ENCODE measurements around the gene OR6M1. TPM values are rescaled to one million over a fixed set of nuclear protein-coding genes. Genes with fewer than 3 reads are reported as not detected.

Gene OR6M1
- total RNA-seq, 1 experiment from 2014 or later: not detected

DNA sequence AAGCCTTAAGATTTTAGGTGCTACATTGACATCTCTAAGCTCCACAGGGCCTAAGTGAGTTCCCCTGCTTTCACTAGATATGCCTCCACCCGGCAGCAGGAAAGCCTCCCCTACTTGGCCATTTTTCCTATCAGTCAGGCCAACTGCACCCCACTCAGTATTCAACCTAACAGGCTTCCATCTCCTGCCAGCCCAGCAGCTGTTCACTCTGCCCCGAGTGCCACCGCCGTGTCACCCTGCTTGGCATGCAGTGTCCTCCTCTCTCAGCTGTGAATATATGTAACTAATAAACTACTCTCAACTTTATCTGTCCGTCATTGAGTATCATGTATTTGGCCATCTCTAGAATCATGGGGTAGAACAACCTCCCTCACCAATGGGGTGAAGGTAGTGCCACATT is 9.0 kb upstream of the OR6M1 start:
- intact Hi-C loops (cut with micrococcal nuclease; ENCODE audit: unreplicated experiment) (no loop called here), in situ Hi-C loops (cut with HindIII; ENCODE audit: low pct_unique_long_range_greater_than_20kb, low sequenced_read_pairs) (no loop called here)
- Histone ChIP-seq H3K4me1 (ENCODE audit: control insufficient read depth, insufficient read depth, low read length) (no peaks in the 10 kb centered on the region), H3K4me3 (ENCODE audit: low read depth in 2 of 2, low read length in 2 of 2) (no peak overlapping the region), H3K36me3 (ENCODE audit: control insufficient read depth, insufficient read depth, low read length) (no peaks in the 10 kb centered on the region), H3K9me3 (ENCODE audit: control insufficient read depth, insufficient read depth, low read depth, low read length) (no peaks in the 10 kb centered on the region), H3K27ac (ENCODE audit: low read length) (no peak overlapping the region), H3K27me3 (ENCODE audit: control insufficient read depth, insufficient read depth, low read length) (no peaks in the 10 kb centered on the region)
- no TSS peak for BruUV-seq (replicated peaks)
- CTCF ChIA-PET: no interaction called here
- DNase-seq (ENCODE audit: low read depth, low spot score) (no peak), ATAC-seq (no peak)
- TF ChIP-seq TCF7L2 (IDR thresholded peaks at IDR 0.05; ENCODE audit: low read depth, low read length) (no peak), POLR2AphosphoS5 (IDR thresholded peaks at IDR 0.05; ENCODE audit: low read depth, low read length) (no peak), SIN3A (IDR thresholded peaks at IDR 0.05; ENCODE audit: borderline replicate concordance, insufficient read depth, low read depth, low read length) (no peak)
- TF ChIP-seq, protein P1, sequence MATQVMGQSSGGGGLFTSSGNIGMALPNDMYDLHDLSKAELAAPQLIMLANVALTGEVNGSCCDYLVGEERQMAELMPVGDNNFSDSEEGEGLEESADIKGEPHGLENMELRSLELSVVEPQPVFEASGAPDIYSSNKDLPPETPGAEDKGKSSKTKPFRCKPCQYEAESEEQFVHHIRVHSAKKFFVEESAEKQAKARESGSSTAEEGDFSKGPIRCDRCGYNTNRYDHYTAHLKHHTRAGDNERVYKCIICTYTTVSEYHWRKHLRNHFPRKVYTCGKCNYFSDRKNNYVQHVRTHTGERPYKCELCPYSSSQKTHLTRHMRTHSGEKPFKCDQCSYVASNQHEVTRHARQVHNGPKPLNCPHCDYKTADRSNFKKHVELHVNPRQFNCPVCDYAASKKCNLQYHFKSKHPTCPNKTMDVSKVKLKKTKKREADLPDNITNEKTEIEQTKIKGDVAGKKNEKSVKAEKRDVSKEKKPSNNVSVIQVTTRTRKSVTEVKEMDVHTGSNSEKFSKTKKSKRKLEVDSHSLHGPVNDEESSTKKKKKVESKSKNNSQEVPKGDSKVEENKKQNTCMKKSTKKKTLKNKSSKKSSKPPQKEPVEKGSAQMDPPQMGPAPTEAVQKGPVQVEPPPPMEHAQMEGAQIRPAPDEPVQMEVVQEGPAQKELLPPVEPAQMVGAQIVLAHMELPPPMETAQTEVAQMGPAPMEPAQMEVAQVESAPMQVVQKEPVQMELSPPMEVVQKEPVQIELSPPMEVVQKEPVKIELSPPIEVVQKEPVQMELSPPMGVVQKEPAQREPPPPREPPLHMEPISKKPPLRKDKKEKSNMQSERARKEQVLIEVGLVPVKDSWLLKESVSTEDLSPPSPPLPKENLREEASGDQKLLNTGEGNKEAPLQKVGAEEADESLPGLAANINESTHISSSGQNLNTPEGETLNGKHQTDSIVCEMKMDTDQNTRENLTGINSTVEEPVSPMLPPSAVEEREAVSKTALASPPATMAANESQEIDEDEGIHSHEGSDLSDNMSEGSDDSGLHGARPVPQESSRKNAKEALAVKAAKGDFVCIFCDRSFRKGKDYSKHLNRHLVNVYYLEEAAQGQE (IDR thresholded peaks at IDR 0.05; ENCODE audit: insufficient read depth in 1 of 2, low read depth in 2 of 2, low read length in 1 of 2): no peak
- TF ChIP-seq, protein P2, sequence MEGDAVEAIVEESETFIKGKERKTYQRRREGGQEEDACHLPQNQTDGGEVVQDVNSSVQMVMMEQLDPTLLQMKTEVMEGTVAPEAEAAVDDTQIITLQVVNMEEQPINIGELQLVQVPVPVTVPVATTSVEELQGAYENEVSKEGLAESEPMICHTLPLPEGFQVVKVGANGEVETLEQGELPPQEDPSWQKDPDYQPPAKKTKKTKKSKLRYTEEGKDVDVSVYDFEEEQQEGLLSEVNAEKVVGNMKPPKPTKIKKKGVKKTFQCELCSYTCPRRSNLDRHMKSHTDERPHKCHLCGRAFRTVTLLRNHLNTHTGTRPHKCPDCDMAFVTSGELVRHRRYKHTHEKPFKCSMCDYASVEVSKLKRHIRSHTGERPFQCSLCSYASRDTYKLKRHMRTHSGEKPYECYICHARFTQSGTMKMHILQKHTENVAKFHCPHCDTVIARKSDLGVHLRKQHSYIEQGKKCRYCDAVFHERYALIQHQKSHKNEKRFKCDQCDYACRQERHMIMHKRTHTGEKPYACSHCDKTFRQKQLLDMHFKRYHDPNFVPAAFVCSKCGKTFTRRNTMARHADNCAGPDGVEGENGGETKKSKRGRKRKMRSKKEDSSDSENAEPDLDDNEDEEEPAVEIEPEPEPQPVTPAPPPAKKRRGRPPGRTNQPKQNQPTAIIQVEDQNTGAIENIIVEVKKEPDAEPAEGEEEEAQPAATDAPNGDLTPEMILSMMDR (IDR thresholded peaks at IDR 0.05): no peak
- POLR2A ChIA-PET: no interaction called here

DNA sequence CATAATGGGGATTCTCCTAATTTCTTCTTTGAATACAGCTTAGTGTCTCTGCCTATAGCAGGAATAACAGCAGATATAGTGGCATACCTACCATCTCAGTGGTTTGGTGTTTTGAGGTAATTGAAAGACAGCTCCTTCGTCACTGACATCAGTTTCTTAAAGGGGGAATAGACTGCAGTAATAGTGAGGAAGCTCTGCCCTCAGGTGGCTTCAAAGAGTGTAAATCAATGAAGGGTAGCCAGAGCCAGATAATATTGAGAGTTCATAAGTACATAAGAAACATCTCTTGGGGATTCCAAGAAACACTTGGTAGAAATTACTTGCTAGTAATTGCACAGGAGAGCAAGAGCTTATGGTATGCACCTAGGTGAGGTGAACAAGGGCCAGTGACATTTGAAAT is 4.4 kb downstream of the OR6M1 start:
- CTCF ChIA-PET: no interaction called here
- in situ Hi-C loops (cut with HindIII; ENCODE audit: low pct_unique_long_range_greater_than_20kb, low sequenced_read_pairs): no loop called here

More for the DNA sequence above, 4.4 kb downstream of the OR6M1 start:
- H3K4me1 ChIP-seq (ENCODE audit: control insufficient read depth, insufficient read depth, low read length): no peaks in the 10 kb centered on the region
- BruUV-seq (replicated peaks): no TSS peak
- DNase-seq (ENCODE audit: low read depth, low spot score): no peak
- POLR2A ChIA-PET: no interaction called here
- no peak overlapping the region for H3K4me3 ChIP-seq (ENCODE audit: low read depth in 2 of 2, low read length in 2 of 2)
- TF ChIP-seq, protein P2 (IDR thresholded peaks at IDR 0.05): no peak
- TF ChIP-seq, protein P1 (IDR thresholded peaks at IDR 0.05; ENCODE audit: insufficient read depth in 1 of 2, low read depth in 2 of 2, low read length in 1 of 2): no peak
- TF ChIP-seq SIN3A (IDR thresholded peaks at IDR 0.05; ENCODE audit: borderline replicate concordance, insufficient read depth, low read depth, low read length) (no peak), TCF7L2 (IDR thresholded peaks at IDR 0.05; ENCODE audit: low read depth, low read length) (no peak), POLR2AphosphoS5 (IDR thresholded peaks at IDR 0.05; ENCODE audit: low read depth, low read length) (no peak)
- ATAC-seq: no peak
- intact Hi-C loops (cut with micrococcal nuclease; ENCODE audit: unreplicated experiment): no loop called here
- no peaks in the 10 kb centered on the region for H3K27me3 ChIP-seq (ENCODE audit: control insufficient read depth, insufficient read depth, low read length)
- H3K36me3 ChIP-seq (ENCODE audit: control insufficient read depth, insufficient read depth, low read length): no peaks in the 10 kb centered on the region
- no peak overlapping the region for H3K27ac ChIP-seq (ENCODE audit: low read length)
- H3K9me3 ChIP-seq (ENCODE audit: control insufficient read depth, insufficient read depth, low read depth, low read length): no peaks in the 10 kb centered on the region
